SH-SY5Y (cell line): Measurements from ENCODE around the gene SLC25A25.

Source experiments
- GATA2 ChIP-seq: IDR thresholded peaks from 2 replicates; pipeline ENCODE4 v1.6.1; 2011; ENCODE audit warnings: mild to moderate bottlenecking, low read depth, low read length
- GATA3 ChIP-seq: IDR thresholded peaks from 2 replicates; pipeline ENCODE4 v1.6.1; 2011; ENCODE audit warnings: low read depth, mild to moderate bottlenecking, low read length, moderate library complexity

- TF ChIP-seq GATA3 (no peak), GATA2 (no peak)
Measured at GRCh38 chr9:128152133-128153059, 84.4 kb downstream of the SLC25A25 start.
